Ascending aorta (tissue), 2 donors: ENCODE results near the gene AMDHD2. TPM values are rescaled to one million over a fixed set of nuclear protein-coding genes. Genes with fewer than 3 reads are reported as not detected.
"Not testable (repeated sequence)": the region's sequence is repeated elsewhere in the genome, so short reads cannot be mapped to it uniquely, and the experiment has no call there.

ENCODE experiments used
- DNase-seq, 2 donors: peaks; one replicate each; pipeline ENCODE4 v3.0.0-alpha.2; 2019; ENCODE audit warnings: low spot score in 2 of 2
- H3K27ac ChIP-seq, 2 donors: fragments of 200-600 bp; sonication (generic); one replicate each; pipeline ENCODE4 v1.5.1; 2016 to 2017; ENCODE audit warnings: mild to moderate bottlenecking in 1 of 2
- H3K27me3 ChIP-seq: fragments of 200-600 bp; sonication (generic); one replicate; pipeline ENCODE4 v1.5.1; 2017
- H3K36me3 ChIP-seq, 2 donors: fragments of 200-600 bp; sonication (generic); one replicate each; pipeline ENCODE4 v1.5.1; 2016
- H3K4me1 ChIP-seq, 2 donors: fragments of 200-600 bp; sonication (generic); one replicate each; pipeline ENCODE4 v1.5.1; 2016 to 2017; ENCODE audit warnings: mild to moderate bottlenecking in 1 of 2
- H3K4me3 ChIP-seq, 2 donors: fragments of 200-600 bp; sonication (generic); one replicate each; pipeline ENCODE4 v1.5.1; 2016 to 2017; ENCODE audit warnings: mild to moderate bottlenecking in 1 of 2
- H3K9me3 ChIP-seq, 2 donors: fragments of 200-600 bp; sonication (generic); one replicate each; pipeline ENCODE4 v1.5.1; 2016
- intact Hi-C: fragments of 100-400 bp; cut with DNase I; formaldehyde crosslinking; loops from one replicate; pipeline ENCODE4 v1.15.1; 2023
- total RNA-seq: library from RNA; depleted of rRNA; stranded (reverse); fragments of >200 nt; gene quantifications from one replicate; pipeline ENCODE4 v1.1.0, GENCODE V29; 2016
- TF ChIP-seq, protein P1 (sequence below), 3 experiments: fragments of 200-600 bp in 2 of 3; fragments of 450-650 bp in 1 of 3; sonication (generic) in 2 of 3; IDR thresholded peaks; one replicate each; pipeline ENCODE4 v1.5.1; 2016 to 2019; ENCODE audit warnings: antibody characterized with exemption in 3 of 3, mild to moderate bottlenecking in 1 of 3, moderate library complexity in 1 of 3

AMDHD2 gene
- total RNA-seq, 1 donor from 2014 or later: 16.1 TPM

DNA sequence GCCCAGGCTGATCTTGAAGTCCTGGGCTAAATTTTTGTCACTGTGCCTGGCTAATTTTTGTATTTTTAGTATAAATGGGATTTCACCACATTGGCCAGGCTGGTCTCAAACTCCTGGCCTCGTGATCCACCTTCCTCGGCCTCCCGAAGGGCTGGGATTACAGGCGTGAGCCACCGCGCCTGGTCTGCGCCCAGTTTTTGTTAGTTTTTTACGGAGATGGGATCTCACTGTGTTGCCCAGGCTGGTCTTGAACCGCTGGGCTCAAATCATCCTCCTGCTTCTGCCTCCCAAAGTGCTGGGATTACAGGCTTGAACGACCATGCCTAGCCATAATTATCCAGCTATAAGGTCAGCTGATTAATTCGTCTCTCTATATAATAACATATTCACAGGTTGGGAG lies 13.7 kb downstream of the AMDHD2 start:
- Histone ChIP-seq H3K4me3 (no peak overlapping the region), H3K27ac (peak overlapping the region in 1 of 2 donors; percentile 51), H3K36me3 (peaks cover 2 to 3% of the 10 kb centered on the region in 2 donors), H3K4me1 (peaks cover 0 to 16% of the 10 kb centered on the region in 2 donors), H3K9me3 (no peaks in the 10 kb centered on the region), H3K27me3 (no peaks in the 10 kb centered on the region)
- intact Hi-C loops: loop anchor here (2.0 to 10.0 kb wide), 6 partner anchors 21 to 1222 kb away; partner anchors contain the start of genes ATP6V0C, FLYWCH1, HCFC1R1 and THOC6
- TF ChIP-seq, protein P1, sequence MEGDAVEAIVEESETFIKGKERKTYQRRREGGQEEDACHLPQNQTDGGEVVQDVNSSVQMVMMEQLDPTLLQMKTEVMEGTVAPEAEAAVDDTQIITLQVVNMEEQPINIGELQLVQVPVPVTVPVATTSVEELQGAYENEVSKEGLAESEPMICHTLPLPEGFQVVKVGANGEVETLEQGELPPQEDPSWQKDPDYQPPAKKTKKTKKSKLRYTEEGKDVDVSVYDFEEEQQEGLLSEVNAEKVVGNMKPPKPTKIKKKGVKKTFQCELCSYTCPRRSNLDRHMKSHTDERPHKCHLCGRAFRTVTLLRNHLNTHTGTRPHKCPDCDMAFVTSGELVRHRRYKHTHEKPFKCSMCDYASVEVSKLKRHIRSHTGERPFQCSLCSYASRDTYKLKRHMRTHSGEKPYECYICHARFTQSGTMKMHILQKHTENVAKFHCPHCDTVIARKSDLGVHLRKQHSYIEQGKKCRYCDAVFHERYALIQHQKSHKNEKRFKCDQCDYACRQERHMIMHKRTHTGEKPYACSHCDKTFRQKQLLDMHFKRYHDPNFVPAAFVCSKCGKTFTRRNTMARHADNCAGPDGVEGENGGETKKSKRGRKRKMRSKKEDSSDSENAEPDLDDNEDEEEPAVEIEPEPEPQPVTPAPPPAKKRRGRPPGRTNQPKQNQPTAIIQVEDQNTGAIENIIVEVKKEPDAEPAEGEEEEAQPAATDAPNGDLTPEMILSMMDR (IDR thresholded peaks at IDR 0.05): no peak
- no peak for DNase-seq

DNA sequence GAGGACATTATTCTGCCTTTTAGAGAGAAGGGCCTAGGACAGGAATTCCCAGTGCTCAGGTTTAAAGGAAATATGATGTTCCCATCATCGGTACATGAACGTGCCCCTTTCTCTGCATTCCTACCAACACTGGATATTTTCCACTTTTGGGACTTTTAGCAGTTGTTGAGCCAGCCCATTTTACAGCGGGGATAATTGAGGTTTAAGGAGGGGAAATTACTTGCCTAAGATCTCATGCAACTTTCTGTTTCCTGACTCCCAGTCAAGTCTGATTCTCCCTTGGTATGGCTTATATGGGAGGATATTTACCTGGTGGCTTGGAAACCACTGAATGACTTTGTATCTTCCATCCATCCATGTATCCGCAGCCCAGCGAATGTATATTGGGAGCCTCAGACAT lies 14.2 kb downstream of the AMDHD2 start:
- DNase-seq, H3K4me3 ChIP-seq, H3K27me3 ChIP-seq, H3K36me3 ChIP-seq, H3K9me3 ChIP-seq, H3K27ac ChIP-seq: not testable (repeated sequence)
- peaks cover 4 to 20% of the 10 kb centered on the region in 2 donors for H3K4me1 ChIP-seq
- intact Hi-C loops: loop anchor here (5.0 to 10.0 kb wide), 5 partner anchors 138 to 1222 kb away; partner anchors contain the start of genes FLYWCH1, HCFC1R1, THOC6 and TNFRSF12A

DNA sequence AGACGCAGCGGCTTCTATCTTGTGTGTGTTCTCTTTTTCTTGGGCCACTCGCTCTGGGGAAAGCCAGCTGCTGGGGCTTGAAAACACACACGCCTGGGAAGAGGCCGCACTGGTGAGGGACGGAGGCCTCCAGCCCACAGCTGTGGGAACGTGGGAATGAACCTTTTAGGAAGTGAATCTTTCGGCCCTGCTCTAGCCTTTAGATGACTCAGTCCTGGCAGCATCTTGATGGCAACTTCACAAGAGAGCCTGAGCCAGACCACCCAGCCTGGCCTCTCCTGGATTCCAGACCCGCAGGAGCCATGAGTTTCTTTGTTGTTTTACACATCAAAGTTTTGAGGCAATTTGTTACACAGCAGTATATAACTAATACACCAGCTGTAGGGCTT lies 15.4 kb downstream of the AMDHD2 start:
- Histone ChIP-seq H3K4me1 (peaks cover 7 to 32% of the 10 kb centered on the region in 2 donors), H3K4me3 (no peak overlapping the region), H3K27ac (peak overlapping the region; percentile 25 to 44), H3K9me3 (no peaks in the 10 kb centered on the region), H3K27me3 (no peaks in the 10 kb centered on the region), H3K36me3 (no peaks in the 10 kb centered on the region)
- DNase-seq: peak in 1 of 2 donors; percentile 80
- TF ChIP-seq, protein P1 (IDR thresholded peaks at IDR 0.05): no peak
- intact Hi-C loops: loop anchor here (10.0 kb wide), 3 partner anchors 379 to 619 kb away; partner anchors contain the start of genes FLYWCH1, HCFC1R1, THOC6 and TNFRSF12A

DNA sequence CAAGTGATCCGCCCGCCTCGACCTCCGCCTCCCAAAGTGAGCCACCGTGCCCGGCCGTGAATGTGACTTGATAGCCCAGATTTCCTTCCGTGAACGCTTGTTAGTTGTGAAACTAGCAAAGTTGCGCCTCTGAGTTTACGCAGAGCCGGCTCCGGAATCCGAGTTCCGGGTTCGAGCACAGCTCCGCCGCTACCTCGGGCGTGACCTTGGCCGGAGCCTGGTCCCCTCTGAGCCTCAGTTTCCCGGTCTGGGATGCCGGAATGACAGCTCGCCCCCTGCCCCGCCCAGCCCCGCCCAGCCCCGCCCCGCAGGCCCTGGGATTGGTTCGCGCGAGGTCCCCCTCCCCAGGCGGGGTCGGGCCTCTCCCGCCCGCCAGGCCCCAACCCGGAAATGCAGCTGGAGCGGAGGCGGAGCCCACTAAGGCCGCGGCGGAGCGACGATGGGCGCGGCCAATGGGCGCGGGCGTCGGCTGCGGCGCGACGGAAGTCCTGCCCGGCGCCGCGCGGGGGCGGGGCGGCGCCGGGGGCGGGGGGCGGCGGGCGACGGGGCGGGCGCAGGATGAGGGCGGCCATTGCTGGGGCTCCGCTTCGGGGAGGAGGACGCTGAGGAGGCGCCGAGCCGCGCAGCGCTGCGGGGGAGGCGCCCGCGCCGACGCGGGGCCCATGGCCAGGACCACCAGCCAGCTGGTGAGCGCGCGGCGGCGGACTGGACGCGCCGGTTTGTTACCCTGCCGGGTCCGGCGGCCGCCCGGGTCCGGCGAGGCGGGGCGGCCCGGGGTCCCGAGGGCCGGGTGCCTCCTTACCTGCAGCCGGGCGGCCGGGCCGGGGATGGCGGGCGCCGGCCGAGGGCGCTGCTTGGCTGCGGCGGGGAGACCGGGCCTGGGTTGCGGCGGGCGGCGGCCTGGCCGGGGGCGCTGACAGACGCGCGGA lies 17.5 kb downstream of the AMDHD2 start, which contains the start of gene PDPK1:
Gene PDPK1 (plus strand): TSS at position 571 of the 929 bp plus-strand sequence. CDS start 92 bp downstream, at position 663.
- H3K27me3 ChIP-seq: no peaks in the 10 kb centered on the region
- peak within 1 kb of the TSS; percentile 82 to 83 for H3K4me3 ChIP-seq
- H3K27ac ChIP-seq: peak within 1 kb of the TSS; percentile 75 to 82
- H3K4me1 ChIP-seq: peaks cover 7 to 25% of the 10 kb centered on the region in 2 donors
- intact Hi-C loops: loop anchor here (1.0 to 10.0 kb wide), 4 partner anchors 314 to 617 kb away; partner anchors contain the start of genes E4F1, FLYWCH1, HCFC1R1 and THOC6
- no peaks in the 10 kb centered on the region for H3K9me3 ChIP-seq
- no peaks in the 10 kb centered on the region for H3K36me3 ChIP-seq
- DNase-seq: peak; percentile 80 to 96
- TF ChIP-seq, protein P1 (IDR thresholded peaks at IDR 0.05): no peak

DNA sequence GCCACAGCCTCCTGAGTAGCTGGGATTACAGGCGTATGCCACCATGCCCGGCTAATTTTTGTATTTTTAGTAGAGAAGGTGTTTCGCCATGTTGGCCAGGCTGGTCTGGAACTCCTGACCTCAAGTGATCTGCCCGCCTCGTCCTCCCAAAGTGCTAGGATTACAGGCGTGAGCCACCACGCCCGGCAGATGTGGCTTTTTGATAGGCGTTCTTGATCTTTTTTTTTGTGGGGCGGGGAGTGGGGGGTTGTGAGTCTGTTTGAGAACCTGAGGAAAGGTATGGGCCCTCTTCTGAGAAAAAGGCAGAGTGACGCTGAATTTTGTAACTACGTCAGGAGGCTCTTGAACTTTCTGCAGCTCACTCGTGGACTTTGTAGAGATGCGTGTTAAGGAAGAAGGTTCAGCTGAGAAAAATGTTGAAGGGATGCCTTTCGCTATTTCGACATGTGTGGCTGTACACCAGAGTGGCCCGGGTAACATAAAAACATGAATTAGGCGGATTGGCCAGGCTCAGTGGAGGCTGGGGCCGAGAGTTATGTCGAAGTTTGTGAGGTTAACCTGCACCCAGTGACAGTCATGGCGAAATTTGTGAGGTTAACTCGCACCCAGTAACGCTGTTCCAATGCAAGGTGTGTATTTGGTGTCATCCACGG lies 19.1 kb downstream of the AMDHD2 start:
- peak overlapping the region in 1 of 2 donors; percentile 83 for H3K4me3 ChIP-seq
- peaks cover 7 to 23% of the 10 kb centered on the region in 2 donors for H3K4me1 ChIP-seq

DNA sequence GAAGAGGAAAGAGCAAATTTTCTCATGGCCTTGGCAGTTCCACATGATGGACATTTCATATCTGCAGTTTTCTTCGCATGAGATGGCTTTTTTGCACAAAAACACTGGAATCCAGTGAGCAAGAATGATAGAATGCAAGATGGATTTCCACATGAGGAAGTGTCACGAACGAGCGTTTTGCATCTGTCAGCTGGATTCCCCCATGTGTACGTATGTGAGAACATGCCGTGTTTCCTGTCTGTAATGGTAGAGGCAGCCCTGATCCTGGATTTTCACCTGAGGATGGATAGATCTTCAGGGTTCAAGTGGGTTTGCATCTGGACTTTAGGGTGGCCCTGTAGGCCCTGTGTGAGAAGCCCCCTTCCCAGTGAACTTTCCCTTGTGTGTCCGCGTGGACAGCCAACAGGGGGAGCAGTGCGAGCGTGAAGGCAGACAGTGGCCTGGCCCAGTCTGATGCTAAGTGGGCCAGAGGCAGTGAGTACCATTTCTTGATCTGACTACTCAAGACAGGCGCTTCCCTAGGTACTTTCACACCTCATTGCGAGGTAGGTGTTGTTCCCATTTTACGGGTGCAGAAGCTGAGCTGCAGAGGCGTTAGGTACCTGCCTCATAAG lies 19.8 kb downstream of the AMDHD2 start:
- peaks cover 7 to 23% of the 10 kb centered on the region in 2 donors for H3K4me1 ChIP-seq
- not testable (repeated sequence) for H3K27ac ChIP-seq, DNase-seq, H3K9me3 ChIP-seq, H3K27me3 ChIP-seq, H3K36me3 ChIP-seq
- TF ChIP-seq, protein P1 (IDR thresholded peaks at IDR 0.05): peak in 1 of 3 experiments; percentile 40
- intact Hi-C loops: loop anchor here (10.0 kb wide), 3 partner anchors 375 to 615 kb away; partner anchors contain the start of genes FLYWCH1, HCFC1R1, THOC6 and TNFRSF12A
- peak overlapping the region in 1 of 2 donors; percentile 15 for H3K4me3 ChIP-seq

More for the DNA sequence above, 19.1 kb downstream of the AMDHD2 start:
- DNase-seq, H3K9me3 ChIP-seq, H3K27me3 ChIP-seq, H3K36me3 ChIP-seq, H3K27ac ChIP-seq: not testable (repeated sequence)
- intact Hi-C loops: loop anchor here (10.0 kb wide), 3 partner anchors 375 to 615 kb away; partner anchors contain the start of genes FLYWCH1, HCFC1R1, THOC6 and TNFRSF12A

DNA sequence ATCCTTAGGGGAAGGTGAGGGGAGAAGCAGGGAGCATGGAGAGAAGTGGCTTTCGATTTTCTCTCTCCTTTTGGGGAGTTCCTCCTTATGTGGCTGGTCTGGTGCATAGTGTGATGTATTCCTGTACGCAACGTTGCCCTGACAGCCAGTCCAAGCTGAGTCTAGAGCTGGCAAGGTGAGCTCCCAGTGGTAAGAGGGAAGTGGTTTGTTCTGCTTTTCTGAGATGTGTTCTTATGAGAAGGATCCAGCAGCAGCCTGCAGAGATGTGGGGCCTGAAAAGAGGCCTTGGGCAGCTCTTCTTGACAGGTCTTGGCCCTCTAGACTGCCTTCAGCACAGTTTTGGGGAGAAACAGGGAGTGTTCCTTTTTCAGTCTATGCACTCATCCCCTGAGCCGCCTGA lies 20.7 kb downstream of the AMDHD2 start:
- intact Hi-C loops, H3K27ac ChIP-seq, H3K27me3 ChIP-seq, H3K36me3 ChIP-seq, H3K4me3 ChIP-seq, H3K9me3 ChIP-seq, DNase-seq: not testable (repeated sequence)
- peaks cover 7 to 23% of the 10 kb centered on the region in 2 donors for H3K4me1 ChIP-seq

DNA sequence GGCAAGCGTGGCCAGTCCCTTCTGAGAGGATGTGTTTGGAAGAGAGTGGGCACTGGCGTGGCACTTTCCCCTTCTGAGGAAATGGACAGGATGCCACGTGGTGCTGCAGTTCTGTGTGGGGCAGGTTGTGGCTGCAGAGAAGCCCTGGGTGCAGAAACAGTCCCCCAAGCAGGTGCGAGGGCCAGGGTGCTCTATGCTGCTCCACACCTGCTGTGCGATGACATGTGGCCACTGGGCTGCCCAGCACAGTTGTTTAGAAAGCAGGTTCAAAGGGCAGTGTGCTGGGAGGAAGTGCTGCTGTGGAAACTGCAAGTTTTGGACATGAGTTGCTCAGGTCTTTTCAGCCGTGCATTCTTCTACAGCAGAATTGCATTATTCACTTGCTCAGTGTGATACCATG lies 21.2 kb downstream of the AMDHD2 start:
- H3K9me3 ChIP-seq, H3K36me3 ChIP-seq, intact Hi-C loops, H3K4me3 ChIP-seq, H3K27ac ChIP-seq, H3K27me3 ChIP-seq: not testable (repeated sequence)
- H3K4me1 ChIP-seq: peaks cover 7 to 19% of the 10 kb centered on the region in 2 donors
- DNase-seq: peak in 1 of 2 donors; percentile 51
